ENCODE data around the gene SVOP.
A peak's percentile ranks its signal among the peaks of the same experiment; 100 is the strongest.

The SVOP gene

GRCh38 chr12:108949976-108950375 lies 70.9 kb downstream of the SVOP start:
- DNase-seq (no peak), ATAC-seq (replicated peaks) (no peak)
- Mint-ChIP-seq H3K9me3 (peaks cover 3 to 8% of the 10 kb centered on the region in 2 donors), H3K27me3 (peaks cover 6 to 8% of the 10 kb centered on the region in 2 donors), H3K36me3 (peaks cover 0 to 6% of the 10 kb centered on the region in 2 donors), H3K4me3 (no peak overlapping the region), H3K4me1 (peaks cover 0 to 7% of the 10 kb centered on the region in 2 donors), H3K27ac (no peak overlapping the region)

- Mint-ChIP-seq H3K27me3 (peaks cover 10 to 22% of the 10 kb centered on the region in 2 donors), H3K9me3 (peaks cover 3 to 8% of the 10 kb centered on the region in 2 donors), H3K36me3 (peaks cover 0 to 6% of the 10 kb centered on the region in 2 donors), H3K4me1 (peaks cover 0 to 7% of the 10 kb centered on the region in 2 donors), H3K4me3 (no peak overlapping the region), H3K27ac (no peak overlapping the region)
- DNase-seq (no peak), ATAC-seq (replicated peaks) (no peak)
Measured at GRCh38 chr12:108948367-108948766, 72.5 kb downstream of the SVOP start.

- Mint-ChIP-seq H3K4me1 (peaks cover 0 to 7% of the 10 kb centered on the region in 2 donors), H3K4me3 (no peak overlapping the region), H3K27ac (no peak overlapping the region), H3K27me3 (peaks cover 13 to 26% of the 10 kb centered on the region in 2 donors), H3K9me3 (peaks cover 3 to 8% of the 10 kb centered on the region in 2 donors), H3K36me3 (peaks cover 0 to 6% of the 10 kb centered on the region in 2 donors)
- no peak for ATAC-seq (replicated peaks)
- DNase-seq = no peak
Measured at GRCh38 chr12:108947097-108947496, 73.8 kb downstream of the SVOP start.

- Mint-ChIP-seq H3K9me3 (no peaks in the 10 kb centered on the region), H3K27ac (no peak overlapping the region), H3K27me3 (peaks cover 18 to 19% of the 10 kb centered on the region in 2 donors), H3K4me3 (no peak overlapping the region), H3K36me3 (no peaks in the 10 kb centered on the region), H3K4me1 (peaks cover 0 to 4% of the 10 kb centered on the region in 2 donors)
- DNase-seq (no peak), ATAC-seq (replicated peaks) (peak; percentile 26 to 29)
Measured at GRCh38 chr12:108940138-108940537, 80.7 kb downstream of the SVOP start.

GRCh38 chr12:108939594-108939993 lies 81.3 kb downstream of the SVOP start:
- no peak overlapping the region for H3K4me3 Mint-ChIP-seq
- peaks cover 0 to 4% of the 10 kb centered on the region in 2 donors for H3K4me1 Mint-ChIP-seq
- no peaks in the 10 kb centered on the region for H3K9me3 Mint-ChIP-seq
- DNase-seq (peak; percentile 9), ATAC-seq (replicated peaks) (peak; percentile 94 to 99)
- peak overlapping the region; percentile 56 for H3K27ac Mint-ChIP-seq
- H3K36me3 Mint-ChIP-seq = no peaks in the 10 kb centered on the region
- H3K27me3 Mint-ChIP-seq = peaks cover 14 to 18% of the 10 kb centered on the region in 2 donors

GRCh38 chr12:108938247-108938924 lies 82.5 kb downstream of the SVOP start:
- H3K27ac Mint-ChIP-seq = no peak overlapping the region
- peaks cover 4 to 20% of the 10 kb centered on the region in 2 donors for H3K27me3 Mint-ChIP-seq
- no peak overlapping the region for H3K4me3 Mint-ChIP-seq
- ATAC-seq (replicated peaks) = no peak
- no peak for DNase-seq
- peaks cover 4 to 8% of the 10 kb centered on the region in 2 donors for H3K4me1 Mint-ChIP-seq
- no peaks in the 10 kb centered on the region for H3K9me3 Mint-ChIP-seq
- H3K36me3 Mint-ChIP-seq = no peaks in the 10 kb centered on the region

- Mint-ChIP-seq H3K27ac (no peak overlapping the region), H3K36me3 (no peaks in the 10 kb centered on the region), H3K4me1 (peaks cover 8 to 13% of the 10 kb centered on the region in 2 donors), H3K27me3 (peaks cover 0 to 14% of the 10 kb centered on the region in 2 donors), H3K4me3 (no peak overlapping the region), H3K9me3 (no peaks in the 10 kb centered on the region)
- ATAC-seq (replicated peaks) (peak in 1 of 2 donors; percentile 35), DNase-seq (no peak)
Measured at GRCh38 chr12:108935159-108935763, 85.6 kb downstream of the SVOP start.

- peaks cover 0 to 14% of the 10 kb centered on the region in 2 donors for H3K27me3 Mint-ChIP-seq
- H3K36me3 Mint-ChIP-seq = no peaks in the 10 kb centered on the region
- no peak for DNase-seq
- H3K4me1 Mint-ChIP-seq = peaks cover 14 to 19% of the 10 kb centered on the region in 2 donors
- H3K4me3 Mint-ChIP-seq = no peak overlapping the region
- H3K27ac Mint-ChIP-seq = no peak overlapping the region
- no peaks in the 10 kb centered on the region for H3K9me3 Mint-ChIP-seq
- ATAC-seq (replicated peaks) = no peak
Measured at GRCh38 chr12:108933949-108934348, 86.9 kb downstream of the SVOP start.

- no peaks in the 10 kb centered on the region for H3K36me3 Mint-ChIP-seq
- peak overlapping the region; percentile 59 for H3K27ac Mint-ChIP-seq
- peaks cover 14 to 19% of the 10 kb centered on the region in 2 donors for H3K4me1 Mint-ChIP-seq
- H3K9me3 Mint-ChIP-seq = no peaks in the 10 kb centered on the region
- H3K27me3 Mint-ChIP-seq = peaks cover 0 to 8% of the 10 kb centered on the region in 2 donors
- H3K4me3 Mint-ChIP-seq = no peak overlapping the region
- no peak for DNase-seq
- no peak for ATAC-seq (replicated peaks)
Measured at GRCh38 chr12:108930756-108931155, 90.1 kb downstream of the SVOP start.

- Mint-ChIP-seq H3K27ac (peak overlapping the region; percentile 59), H3K36me3 (no peaks in the 10 kb centered on the region), H3K4me1 (peaks cover 19 to 24% of the 10 kb centered on the region in 2 donors), H3K4me3 (no peak overlapping the region), H3K9me3 (peaks cover 5 to 6% of the 10 kb centered on the region in 2 donors), H3K27me3 (peaks cover 0 to 6% of the 10 kb centered on the region in 2 donors)
- peak; percentile 85 to 96 for ATAC-seq (replicated peaks)
- DNase-seq = no peak
Measured at GRCh38 chr12:108930155-108930554, 90.7 kb downstream of the SVOP start.

- peaks cover 5 to 7% of the 10 kb centered on the region in 2 donors for H3K9me3 Mint-ChIP-seq
- no peak for DNase-seq
- no peaks in the 10 kb centered on the region for H3K27me3 Mint-ChIP-seq
- no peaks in the 10 kb centered on the region for H3K36me3 Mint-ChIP-seq
- peaks cover 18 to 35% of the 10 kb centered on the region in 2 donors for H3K4me1 Mint-ChIP-seq
- H3K4me3 Mint-ChIP-seq = no peak overlapping the region
- no peak for ATAC-seq (replicated peaks)
- H3K27ac Mint-ChIP-seq = no peak overlapping the region
Measured at GRCh38 chr12:108928695-108929094, 92.2 kb downstream of the SVOP start.

- ATAC-seq (replicated peaks) = no peak
- no peak overlapping the region for H3K27ac Mint-ChIP-seq
- H3K36me3 Mint-ChIP-seq = peaks cover 0 to 3% of the 10 kb centered on the region in 2 donors
- peaks cover 5 to 13% of the 10 kb centered on the region in 2 donors for H3K27me3 Mint-ChIP-seq
- no peak overlapping the region for H3K4me3 Mint-ChIP-seq
- DNase-seq = no peak
- H3K9me3 Mint-ChIP-seq = peaks cover 11 to 15% of the 10 kb centered on the region in 2 donors
- H3K4me1 Mint-ChIP-seq = peaks cover 11 to 15% of the 10 kb centered on the region in 2 donors
Measured at GRCh38 chr12:108922918-108923317, 98.0 kb downstream of the SVOP start.

GRCh38 chr12:108921946-108922345 lies 98.9 kb downstream of the SVOP start:
- Mint-ChIP-seq H3K9me3 (peaks cover 11 to 15% of the 10 kb centered on the region in 2 donors), H3K36me3 (peaks cover 0 to 3% of the 10 kb centered on the region in 2 donors), H3K27ac (no peak overlapping the region), H3K27me3 (peaks cover 5 to 13% of the 10 kb centered on the region in 2 donors), H3K4me1 (peaks cover 11 to 15% of the 10 kb centered on the region in 2 donors), H3K4me3 (no peak overlapping the region)
- ATAC-seq (replicated peaks) (no peak), DNase-seq (no peak)

- DNase-seq (no peak), ATAC-seq (replicated peaks) (no peak)
- Mint-ChIP-seq H3K4me3 (no peak overlapping the region), H3K4me1 (peaks cover 0 to 6% of the 10 kb centered on the region in 2 donors), H3K27ac (no peak overlapping the region), H3K9me3 (peaks cover 6 to 8% of the 10 kb centered on the region in 2 donors), H3K36me3 (peaks cover 0 to 3% of the 10 kb centered on the region in 2 donors), H3K27me3 (peaks cover 11 to 13% of the 10 kb centered on the region in 2 donors)
Measured at GRCh38 chr12:108918960-108919642, 101.8 kb downstream of the SVOP start.
